ENCODE data around the gene RETSAT. TPM values are rescaled to one million over a fixed set of nuclear protein-coding genes. Genes with fewer than 3 reads are reported as not detected.

Gene RETSAT
- total RNA-seq, 6 experiments from 2014 or later, result 70.3 to 112 (median 105) TPM

- no CpG with 5 or more reads among the region's 4 CpGs for whole genome bisulfite sequencing (ENCODE audit: insufficient coverage, low coverage, low lambda C conversion rate, missing lambda C conversion rate)
- intact Hi-C loops (cut with DNase I), result no loop called here
- no peaks in the 10 kb centered on the region for H3K9me3 ChIP-seq
- H3K27me3 ChIP-seq, result no peaks in the 10 kb centered on the region
- no peaks in the 10 kb centered on the region for H3K36me3 ChIP-seq
- H3K4me3 ChIP-seq, result no peak overlapping the region
- DNase-seq (no peak), ATAC-seq (no peak)
- TF ChIP-seq, protein P1, sequence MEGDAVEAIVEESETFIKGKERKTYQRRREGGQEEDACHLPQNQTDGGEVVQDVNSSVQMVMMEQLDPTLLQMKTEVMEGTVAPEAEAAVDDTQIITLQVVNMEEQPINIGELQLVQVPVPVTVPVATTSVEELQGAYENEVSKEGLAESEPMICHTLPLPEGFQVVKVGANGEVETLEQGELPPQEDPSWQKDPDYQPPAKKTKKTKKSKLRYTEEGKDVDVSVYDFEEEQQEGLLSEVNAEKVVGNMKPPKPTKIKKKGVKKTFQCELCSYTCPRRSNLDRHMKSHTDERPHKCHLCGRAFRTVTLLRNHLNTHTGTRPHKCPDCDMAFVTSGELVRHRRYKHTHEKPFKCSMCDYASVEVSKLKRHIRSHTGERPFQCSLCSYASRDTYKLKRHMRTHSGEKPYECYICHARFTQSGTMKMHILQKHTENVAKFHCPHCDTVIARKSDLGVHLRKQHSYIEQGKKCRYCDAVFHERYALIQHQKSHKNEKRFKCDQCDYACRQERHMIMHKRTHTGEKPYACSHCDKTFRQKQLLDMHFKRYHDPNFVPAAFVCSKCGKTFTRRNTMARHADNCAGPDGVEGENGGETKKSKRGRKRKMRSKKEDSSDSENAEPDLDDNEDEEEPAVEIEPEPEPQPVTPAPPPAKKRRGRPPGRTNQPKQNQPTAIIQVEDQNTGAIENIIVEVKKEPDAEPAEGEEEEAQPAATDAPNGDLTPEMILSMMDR (IDR thresholded peaks at IDR 0.05), result no peak
- TF ChIP-seq POLR2A (IDR thresholded peaks at IDR 0.05), result no peak
- peaks cover 0 to 3% (median 0%) of the 10 kb centered on the region in 4 donors for H3K4me1 ChIP-seq
- H3K27ac ChIP-seq, result no peak overlapping the region
These were observed 39.5 kb upstream of the RETSAT start for GRCh38 chr2:85393836-85394235.

- Histone ChIP-seq H3K27ac (no peak overlapping the region), H3K36me3 (no peaks in the 10 kb centered on the region), H3K27me3 (no peaks in the 10 kb centered on the region), H3K4me1 (no peaks in the 10 kb centered on the region), H3K9me3 (no peaks in the 10 kb centered on the region), H3K4me3 (no peak overlapping the region)
- intact Hi-C loops (cut with DNase I), result no loop called here
- DNase-seq (peak; percentile 59 to 64 (median 63)), ATAC-seq (peak; percentile 58 to 78 (median 73))
- WGBS (ENCODE audit: insufficient coverage, low coverage, low lambda C conversion rate, missing lambda C conversion rate), result 80% methylated on average over 5 of the region's 11 CpGs
- TF ChIP-seq, protein P1 (IDR thresholded peaks at IDR 0.05), result peak; percentile 48 to 57 (median 52)
- no peak for TF ChIP-seq POLR2A (IDR thresholded peaks at IDR 0.05)
These were observed 36.8 kb upstream of the RETSAT start for GRCh38 chr2:85390941-85391669.

GRCh38 chr2:85388878-85389538 lies 34.7 kb upstream of the RETSAT start:
- Histone ChIP-seq H3K4me3 (no peak overlapping the region), H3K36me3 (no peaks in the 10 kb centered on the region), H3K9me3 (no peaks in the 10 kb centered on the region), H3K27ac (no peak overlapping the region), H3K4me1 (no peaks in the 10 kb centered on the region), H3K27me3 (no peaks in the 10 kb centered on the region)
- no peak for TF ChIP-seq POLR2A (IDR thresholded peaks at IDR 0.05)
- TF ChIP-seq, protein P1 (IDR thresholded peaks at IDR 0.05), result no peak
- no peak for ATAC-seq
- intact Hi-C loops (cut with DNase I), result no loop called here
- peak in 1 of 3 donors; percentile 35 for DNase-seq
- WGBS (ENCODE audit: insufficient coverage, low coverage, low lambda C conversion rate, missing lambda C conversion rate), result 75% methylated on average over 2 of the region's 9 CpGs

DNA sequence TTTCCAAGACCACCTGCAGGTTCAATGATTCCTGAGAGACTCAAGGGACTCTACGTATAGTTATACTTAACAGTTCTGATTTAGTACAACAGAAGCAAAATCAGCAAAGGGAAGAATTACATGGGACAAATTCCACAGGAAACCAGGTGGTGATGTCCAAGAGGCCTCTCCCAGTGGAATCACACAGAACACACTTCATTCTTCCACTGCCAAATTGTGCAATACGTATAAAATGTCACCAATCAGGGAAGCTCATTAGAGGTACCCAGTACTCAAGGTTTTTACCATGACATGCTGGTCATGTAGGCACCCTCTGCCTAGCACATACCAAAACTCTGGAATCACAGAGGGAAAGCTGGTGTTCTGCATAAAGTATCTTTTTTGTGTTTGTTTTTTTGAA lies 33.4 kb upstream of the RETSAT start:
- intact Hi-C loops (cut with DNase I), result no loop called here
- Histone ChIP-seq H3K9me3 (no peaks in the 10 kb centered on the region), H3K36me3 (no peaks in the 10 kb centered on the region), H3K27ac (no peak overlapping the region), H3K4me1 (peaks cover 0 to under 1% (median 0%) of the 10 kb centered on the region in 4 donors), H3K27me3 (no peaks in the 10 kb centered on the region), H3K4me3 (no peak overlapping the region)
- DNase-seq, result no peak
- no peak for TF ChIP-seq POLR2A (IDR thresholded peaks at IDR 0.05)
- TF ChIP-seq, protein P1 (IDR thresholded peaks at IDR 0.05), result no peak
- peak in 1 of 4 donors; percentile 41 for ATAC-seq
- 78% methylated on average over 2 of the region's 2 CpGs for WGBS (ENCODE audit: insufficient coverage, low coverage, low lambda C conversion rate, missing lambda C conversion rate)

Data from right lobe of liver (tissue), 6 donors.